ENCODE results near the gene CRISP1.

DNA sequence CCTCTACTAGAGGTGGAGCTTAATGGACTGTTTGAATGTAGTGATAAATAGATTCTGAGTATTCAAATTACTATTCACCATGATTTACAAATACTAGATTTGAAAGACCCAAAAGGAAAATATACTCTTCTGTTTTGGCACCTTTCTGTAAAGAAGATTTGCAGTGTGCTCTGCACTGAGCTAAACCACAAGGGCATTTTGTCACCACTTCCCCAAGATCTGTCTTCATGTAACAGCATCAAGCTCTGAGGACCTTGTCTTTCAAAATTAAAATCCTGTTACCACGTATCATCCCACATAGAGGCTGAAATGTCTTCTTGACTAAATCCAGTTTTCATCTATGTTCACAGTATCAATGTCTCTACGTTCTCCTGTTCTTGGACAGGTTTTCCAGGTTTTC is 76.0 kb downstream of the CRISP1 start:
- no peak for TF ChIP-seq GATA3 (IDR thresholded peaks at IDR 0.05; ENCODE audit: low read depth, low read length)
- TF ChIP-seq GATA2 (IDR thresholded peaks at IDR 0.05; ENCODE audit: low read depth, low read length): no peak

All from SH-SY5Y (cell line).